IPS-20b (cell line): ENCODE data around the gene NUSAP1.
"Not testable (repeated sequence)": the region's sequence is repeated elsewhere in the genome, so short reads cannot be mapped to it uniquely, and the experiment has no call there.

Source experiments
- H3K27ac ChIP-seq: one replicate; pipeline ENCODE4 v1.5.1; 2013; ENCODE audit warnings: low read length
- H3K27me3 ChIP-seq: 2 replicates; pipeline ENCODE4 v1.6.1; 2013; ENCODE audit warnings: mild to moderate bottlenecking, low read length, inconsistent platforms; ENCODE audit not compliant: insufficient read depth
- H3K36me3 ChIP-seq: 2 replicates; pipeline ENCODE4 v1.6.1; 2013; ENCODE audit warnings: low read depth, mild to moderate bottlenecking, inconsistent platforms, low read length, moderate library complexity; ENCODE audit not compliant: insufficient read depth
- H3K4me1 ChIP-seq: 2 replicates; pipeline ENCODE4 v1.6.1; 2013; ENCODE audit warnings: mild to moderate bottlenecking, control low read depth, inconsistent platforms, low read length, moderate library complexity; ENCODE audit not compliant: insufficient read depth
- H3K4me3 ChIP-seq: 2 replicates; pipeline ENCODE4 v1.5.1; 2013; ENCODE audit warnings: mild to moderate bottlenecking, low read length, inconsistent platforms
- H3K9ac ChIP-seq: 2 replicates; pipeline ENCODE4 v1.6.1; 2013; ENCODE audit warnings: low read depth, mild to moderate bottlenecking, inconsistent platforms, low read length, moderate library complexity
- H3K9me3 ChIP-seq: 2 replicates; pipeline ENCODE4 v1.6.1; 2013; ENCODE audit warnings: mild to moderate bottlenecking, low read depth, low read length, inconsistent platforms; ENCODE audit not compliant: insufficient read depth

The NUSAP1 gene

DNA sequence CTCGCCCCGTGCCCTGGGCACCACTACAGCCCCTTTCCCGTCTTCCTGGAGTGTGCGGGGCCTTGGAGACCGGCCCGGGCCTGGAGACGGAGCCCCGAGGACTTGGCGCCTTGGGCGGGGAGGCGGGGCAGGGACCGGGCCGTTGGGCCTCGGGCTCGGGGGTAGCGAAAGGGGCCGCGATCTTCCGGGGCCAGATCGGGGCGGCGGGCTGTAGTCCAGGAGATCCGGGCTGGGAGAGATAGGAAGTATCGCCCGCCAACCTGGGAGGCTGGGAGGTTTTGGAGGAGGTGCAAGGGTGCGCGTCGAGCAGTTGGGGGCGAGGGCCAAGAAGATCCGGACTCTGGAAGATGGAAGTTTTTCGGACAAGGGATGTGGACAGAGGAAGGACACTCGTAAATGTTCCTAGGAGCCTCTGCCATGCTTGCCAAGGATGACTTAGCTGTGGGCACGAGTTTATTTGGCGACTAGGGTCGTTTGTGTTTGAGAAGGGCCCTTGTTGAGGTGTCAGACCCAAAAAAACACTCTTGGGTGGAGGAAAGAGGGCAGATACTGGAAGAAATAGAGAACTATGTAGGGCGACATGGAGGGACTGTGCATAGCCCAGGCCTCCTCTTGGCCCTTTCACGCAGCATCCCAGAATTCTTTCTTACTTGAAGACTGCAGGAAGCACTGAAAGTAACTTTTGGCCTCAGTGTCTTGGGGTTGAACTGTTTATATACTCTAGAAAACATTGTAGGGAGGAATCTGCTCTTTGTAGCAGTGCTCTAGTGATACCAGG is 84.9 kb downstream of the NUSAP1 start:
- no peak overlapping the region for H3K27ac ChIP-seq
- H3K4me3 ChIP-seq: peak overlapping the region; percentile 99
- no peaks in the 10 kb centered on the region for H3K9me3 ChIP-seq
- H3K36me3 ChIP-seq: no peaks in the 10 kb centered on the region
- H3K27me3 ChIP-seq: no peaks in the 10 kb centered on the region
- peak overlapping the region; percentile 92 for H3K9ac ChIP-seq
- peaks cover 2% of the 10 kb centered on the region; the same call in 1 of the 2 replicates for H3K4me1 ChIP-seq

DNA sequence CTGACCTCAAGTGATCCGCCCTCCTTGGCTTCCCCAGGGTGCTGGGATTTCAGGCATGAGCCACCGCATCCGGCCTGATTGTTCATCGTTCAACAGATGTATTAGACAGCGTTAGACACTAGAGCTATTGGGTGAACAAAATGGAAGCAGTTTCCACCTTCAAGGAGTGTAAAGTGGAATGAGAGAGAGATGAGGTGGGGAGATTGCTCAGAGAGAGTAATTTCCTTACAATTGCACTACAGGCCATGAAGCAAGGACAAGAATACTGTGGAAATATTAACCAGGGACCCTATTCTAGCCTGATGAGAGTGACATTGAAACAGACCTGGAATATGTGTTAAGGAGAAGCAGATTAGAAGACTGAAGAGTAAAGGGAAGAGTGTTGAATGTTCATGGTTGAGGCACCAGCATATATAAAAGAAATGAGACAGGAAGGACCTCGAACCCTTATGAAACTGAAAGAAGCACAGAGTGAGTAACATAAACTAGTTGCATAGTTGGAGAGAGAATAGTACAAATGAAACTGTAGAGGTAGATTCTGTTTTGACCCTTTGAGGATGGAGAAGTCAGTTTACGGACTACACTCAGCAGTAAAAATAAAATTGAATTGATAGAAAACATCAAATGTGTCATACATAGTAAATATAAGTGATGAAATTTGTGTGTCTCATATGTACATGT is 91.4 kb downstream of the NUSAP1 start:
- no peaks in the 10 kb centered on the region for H3K9me3 ChIP-seq
- H3K27me3 ChIP-seq: no peaks in the 10 kb centered on the region
- no peaks in the 10 kb centered on the region for H3K4me1 ChIP-seq
- H3K9ac ChIP-seq: no peak overlapping the region
- no peak overlapping the region for H3K4me3 ChIP-seq
- no peak overlapping the region for H3K27ac ChIP-seq
- no peaks in the 10 kb centered on the region for H3K36me3 ChIP-seq

DNA sequence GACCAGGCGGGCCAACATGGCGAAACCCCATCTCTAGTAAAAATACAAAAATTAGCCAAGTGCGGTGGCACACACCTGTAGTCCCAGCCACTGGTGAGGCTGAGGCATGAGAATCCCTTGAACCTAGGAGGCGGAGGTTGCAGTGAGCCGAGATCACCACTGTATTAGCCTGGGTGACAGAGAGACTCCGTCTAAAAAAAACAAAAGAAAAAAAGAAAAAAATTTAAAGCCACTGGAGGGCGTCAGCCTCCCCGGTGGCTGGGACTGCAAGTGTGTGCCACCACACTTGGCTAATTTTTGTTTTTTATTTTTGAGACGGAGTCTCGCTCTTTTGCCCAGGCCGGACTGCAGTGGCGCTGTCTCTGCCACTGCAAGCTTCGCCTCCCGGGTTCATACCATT is 92.1 kb downstream of the NUSAP1 start:
- Histone ChIP-seq H3K27ac (no peak overlapping the region), H3K9me3 (no peaks in the 10 kb centered on the region), H3K27me3 (no peaks in the 10 kb centered on the region), H3K36me3 (no peaks in the 10 kb centered on the region), H3K9ac (no peak overlapping the region), H3K4me3 (no peak overlapping the region), H3K4me1 (no peaks in the 10 kb centered on the region)

DNA sequence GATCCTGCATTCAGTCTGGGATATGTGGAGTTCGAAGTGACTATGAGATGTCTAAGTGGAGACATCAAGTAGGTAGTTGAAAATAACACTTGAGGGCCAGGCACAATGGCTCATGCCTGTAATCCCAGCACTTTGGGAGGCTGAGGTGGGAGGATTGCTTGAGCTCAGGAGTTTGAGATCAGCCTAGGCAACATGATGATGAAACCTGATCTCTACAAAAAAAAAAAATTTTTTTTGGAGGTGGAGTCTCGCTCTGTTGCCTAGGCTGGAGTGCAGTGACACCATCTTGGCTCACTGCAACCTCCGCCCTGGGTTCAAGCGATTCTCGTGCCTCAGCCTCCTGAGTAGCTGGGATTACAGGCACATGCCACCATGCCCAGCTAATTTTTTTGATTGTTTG is 93.2 kb downstream of the NUSAP1 start:
- not testable (repeated sequence) for H3K27me3 ChIP-seq, H3K4me3 ChIP-seq, H3K9me3 ChIP-seq, H3K4me1 ChIP-seq, H3K27ac ChIP-seq, H3K9ac ChIP-seq, H3K36me3 ChIP-seq

DNA sequence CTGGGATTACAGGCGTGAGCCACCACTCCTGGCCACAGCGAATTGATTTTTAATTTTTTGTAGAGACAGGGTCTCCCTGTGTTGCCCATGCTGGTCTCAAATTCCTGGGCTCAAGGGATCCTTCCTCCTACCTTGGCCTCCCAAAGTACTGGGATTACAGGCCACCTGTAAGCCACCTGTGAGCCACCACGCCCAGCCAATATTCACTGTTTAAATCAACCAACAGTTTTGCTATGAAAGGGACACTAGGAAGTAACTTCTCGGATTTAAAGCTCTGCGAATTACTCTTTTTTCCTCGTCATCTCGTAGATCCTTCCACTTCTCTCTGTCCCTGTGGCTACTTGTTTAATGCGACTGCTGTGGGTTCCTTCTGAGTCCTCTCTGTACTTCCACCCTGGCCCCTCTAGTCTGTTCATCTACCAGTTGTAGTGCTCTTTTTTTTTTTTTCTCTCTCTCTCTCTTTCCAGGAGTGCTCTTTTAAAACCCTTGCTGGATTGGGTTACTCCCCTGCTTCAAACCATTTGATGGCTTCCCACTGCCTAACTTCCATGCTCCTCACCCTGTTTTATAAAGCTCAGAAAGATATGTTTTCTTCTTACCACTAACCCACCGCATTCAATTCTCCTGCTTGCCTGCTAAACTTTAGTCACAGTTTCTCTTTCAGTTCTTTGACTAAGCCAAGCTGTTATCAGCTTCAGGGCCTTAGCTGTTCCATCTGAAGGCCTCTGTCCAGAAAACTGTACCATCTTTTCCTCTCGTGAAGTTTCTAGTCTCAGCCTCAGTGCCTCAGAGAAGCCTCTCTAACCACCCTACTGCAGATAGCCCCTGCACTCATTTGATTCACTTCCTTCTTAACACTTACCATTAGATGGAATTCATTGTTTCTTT is 96.6 kb downstream of the NUSAP1 start:
- Histone ChIP-seq H3K27me3 (no peaks in the 10 kb centered on the region), H3K9ac (no peak overlapping the region), H3K4me1 (no peaks in the 10 kb centered on the region), H3K9me3 (no peaks in the 10 kb centered on the region), H3K36me3 (no peaks in the 10 kb centered on the region), H3K4me3 (no peak overlapping the region), H3K27ac (no peak overlapping the region)
